ENCODE data around the gene NWD2.
"Not testable (repeated sequence)": the region's sequence is repeated elsewhere in the genome, so short reads cannot be mapped to it uniquely, and the experiment has no call there.

Gene NWD2

GRCh38 chr4:37489697-37490096 is 245.2 kb downstream of the NWD2 start:
- no peaks in the 10 kb centered on the region for H4K20me1 ChIP-seq (ENCODE audit: insufficient read depth, low read length, poor library complexity, severe bottlenecking)
- no peak overlapping the region for H3K4me3 ChIP-seq (ENCODE audit: low read length, poor library complexity, severe bottlenecking)
- no peaks in the 10 kb centered on the region for H3F3A ChIP-seq (ENCODE audit: low read depth)
- H3K4me2 ChIP-seq (ENCODE audit: low read depth, low read length, poor library complexity, severe bottlenecking), result no peak overlapping the region
- H3K4me1 ChIP-seq (ENCODE audit: insufficient read depth, low read length, poor library complexity, severe bottlenecking), result no peaks in the 10 kb centered on the region
- no peaks in the 10 kb centered on the region for H3K36me3 ChIP-seq (ENCODE audit: insufficient read depth, low read length)
- no peaks in the 10 kb centered on the region for H3K9me2 ChIP-seq (replicated peaks; ENCODE audit: low read depth, low read length)
- H3K27me3 ChIP-seq (ENCODE audit: insufficient read depth, low read length, poor library complexity, severe bottlenecking), result no peaks in the 10 kb centered on the region
- H3K9me3 ChIP-seq (ENCODE audit: insufficient read depth, low read depth, low read length), result no peaks in the 10 kb centered on the region
- H2AFZ ChIP-seq (ENCODE audit: low read length), result no peak overlapping the region
- no peaks in the 10 kb centered on the region for H3K79me2 ChIP-seq (ENCODE audit: insufficient read depth, low read length)
- TF ChIP-seq EZH2phosphoT487 (IDR thresholded peaks at IDR 0.05; ENCODE audit: borderline replicate concordance) (no peak), CTCF (conservative IDR thresholded peaks at IDR 0.05; ENCODE audit: low read length) (no peak)
- no peak overlapping the region for H3K9ac ChIP-seq (ENCODE audit: low read depth, low read length, poor library complexity, severe bottlenecking)

GRCh38 chr4:37490391-37491347 is 246.1 kb downstream of the NWD2 start:
- TF ChIP-seq EZH2phosphoT487 (IDR thresholded peaks at IDR 0.05; ENCODE audit: borderline replicate concordance) (no peak), CTCF (conservative IDR thresholded peaks at IDR 0.05; ENCODE audit: low read length) (no peak)
- no peaks in the 10 kb centered on the region for H3F3A ChIP-seq (ENCODE audit: low read depth)
- no peaks in the 10 kb centered on the region for H3K4me1 ChIP-seq (ENCODE audit: insufficient read depth, low read length, poor library complexity, severe bottlenecking)
- no peaks in the 10 kb centered on the region for H4K20me1 ChIP-seq (ENCODE audit: insufficient read depth, low read length, poor library complexity, severe bottlenecking)
- H3K27me3 ChIP-seq (ENCODE audit: insufficient read depth, low read length, poor library complexity, severe bottlenecking), result no peaks in the 10 kb centered on the region
- no peak overlapping the region for H3K4me2 ChIP-seq (ENCODE audit: low read depth, low read length, poor library complexity, severe bottlenecking)
- no peaks in the 10 kb centered on the region for H3K36me3 ChIP-seq (ENCODE audit: insufficient read depth, low read length)
- no peaks in the 10 kb centered on the region for H3K9me3 ChIP-seq (ENCODE audit: insufficient read depth, low read depth, low read length)
- no peak overlapping the region for H3K9ac ChIP-seq (ENCODE audit: low read depth, low read length, poor library complexity, severe bottlenecking)
- H3K4me3 ChIP-seq (ENCODE audit: low read length, poor library complexity, severe bottlenecking), result no peak overlapping the region
- no peaks in the 10 kb centered on the region for H3K9me2 ChIP-seq (replicated peaks; ENCODE audit: low read depth, low read length)
- no peak overlapping the region for H2AFZ ChIP-seq (ENCODE audit: low read length)
- H3K79me2 ChIP-seq (ENCODE audit: insufficient read depth, low read length), result no peaks in the 10 kb centered on the region

- H3K4me3 ChIP-seq (ENCODE audit: low read length, poor library complexity, severe bottlenecking); H2AFZ ChIP-seq (ENCODE audit: low read length); H3F3A ChIP-seq (ENCODE audit: low read depth); H4K20me1 ChIP-seq (ENCODE audit: insufficient read depth, low read length, poor library complexity, severe bottlenecking); H3K4me2 ChIP-seq (ENCODE audit: low read depth, low read length, poor library complexity, severe bottlenecking); H3K4me1 ChIP-seq (ENCODE audit: insufficient read depth, low read length, poor library complexity, severe bottlenecking); H3K9me3 ChIP-seq (ENCODE audit: insufficient read depth, low read depth, low read length); H3K79me2 ChIP-seq (ENCODE audit: insufficient read depth, low read length); H3K36me3 ChIP-seq (ENCODE audit: insufficient read depth, low read length); H3K9ac ChIP-seq (ENCODE audit: low read depth, low read length, poor library complexity, severe bottlenecking); H3K27me3 ChIP-seq (ENCODE audit: insufficient read depth, low read length, poor library complexity, severe bottlenecking); H3K9me2 ChIP-seq (replicated peaks; ENCODE audit: low read depth, low read length): not testable (repeated sequence)
These were observed 250.8 kb downstream of the NWD2 start for GRCh38 chr4:37495353-37495752.
